Placental epithelial cell (primary cell): ENCODE measurements around the gene DNAH2. TPM values are rescaled to one million over a fixed set of nuclear protein-coding genes. Genes with fewer than 3 reads are reported as not detected.

ENCODE experiments used
- total RNA-seq: library from RNA; depleted of rRNA; stranded (reverse); fragments of >200 nt; gene quantifications from 2 replicates; pipeline ENCODE4 v1.2.3, GENCODE V29; 2012

DNAH2 gene
- total RNA-seq: under 0.01 TPM in 1 of 2 replicates, not detected in the other

GRCh38 chr17:7716901-7717755 lies at the start of gene DNAH2:
DNAH2 (plus strand) TSS chr17:7717744; CDS start chr17:7719735, 1,991 bp downstream.

GRCh38 chr17:7687072-7687907 lies 30.3 kb upstream of the DNAH2 start, which contains the start of gene TP53:
TP53 (minus strand) TSS chr17:7687490; CDS start chr17:7676594, 10,896 bp downstream.

GRCh38 chr17:7687908-7688807 lies 29.4 kb upstream of the DNAH2 start, which contains the start of gene WRAP53:
WRAP53 (plus strand) TSS chr17:7688477; CDS start chr17:7688649, 172 bp downstream.

GRCh38 chr17:7704601-7705268 lies 12.8 kb upstream of the DNAH2 start, which contains the start of gene EFNB3:
EFNB3 (plus strand) TSS chr17:7705202; CDS start chr17:7705599, 397 bp downstream.

GRCh38 chr17:7833795-7834541 lies 116.4 kb downstream of the DNAH2 start, which contains the start of gene KDM6B:
KDM6B (plus strand) TSS chr17:7834217; CDS start chr17:7845555, 11,338 bp downstream.

GRCh38 chr17:7854851-7855659 lies 137.5 kb downstream of the DNAH2 start, which contains the start of gene TMEM88:
TMEM88 (plus strand) TSS chr17:7855066; CDS start chr17:7855075, 9 bp downstream.

GRCh38 chr17:7856811-7857712 lies 139.5 kb downstream of the DNAH2 start, which contains the start of gene NAA38:
NAA38 (minus strand) TSS chr17:7857559; CDS start chr17:7857463, 96 bp downstream.

GRCh38 chr17:7857713-7858521 lies 140.4 kb downstream of the DNAH2 start, which contains the start of gene CYB5D1:
CYB5D1 (plus strand) TSS chr17:7858003; CDS start chr17:7858135, 132 bp downstream.

Other genes with a start within 250 kb of the DNAH2 start
- gene ZBTB4, start 238.1 kb upstream of the DNAH2 start, total RNA-seq: 33.9 and 36.1 TPM in 2 replicates
- gene SLC35G6, start 236.3 kb upstream of the DNAH2 start, total RNA-seq: not detected in 2 replicates
- 106 and 112 TPM in 2 replicates for gene POLR2A, start 233.4 kb upstream of the DNAH2 start, total RNA-seq
- gene TNFSF12, start 168.7 kb upstream of the DNAH2 start, total RNA-seq: 3.4 and 3.5 TPM in 2 replicates
- 1.4 and 1.6 TPM in 2 replicates for gene TNFSF13, start 159.0 kb upstream of the DNAH2 start, total RNA-seq
- 40.0 and 67.6 TPM in 2 replicates for gene SENP3, start 155.8 kb upstream of the DNAH2 start, total RNA-seq
- 2.4 and 3.3 TPM in 2 replicates for gene CD68, start 138.1 kb upstream of the DNAH2 start, total RNA-seq
- 58.5 and 227 TPM in 2 replicates for gene MPDU1, start 133.9 kb upstream of the DNAH2 start, total RNA-seq
- 9.0 and 14.5 TPM in 2 replicates for gene SOX15, start 127.7 kb upstream of the DNAH2 start, total RNA-seq
- gene FXR2, start 102.8 kb upstream of the DNAH2 start, total RNA-seq: 36.1 TPM in 2 replicates
- gene SAT2, start 89.9 kb upstream of the DNAH2 start, total RNA-seq: 16.7 and 38.1 TPM in 2 replicates
- 0.87 and 2.4 TPM in 2 replicates for gene SHBG, start 87.6 kb upstream of the DNAH2 start, total RNA-seq
- gene ATP1B2, start 66.8 kb upstream of the DNAH2 start, total RNA-seq: not detected in 2 replicates
- gene TP53, start 30.3 kb upstream of the DNAH2 start, total RNA-seq: 38.9 and 58.5 TPM in 2 replicates
- 4.7 and 7.0 TPM in 2 replicates for gene WRAP53, start 29.3 kb upstream of the DNAH2 start, total RNA-seq
- gene EFNB3, start 12.5 kb upstream of the DNAH2 start, total RNA-seq: 2.2 and 5.9 TPM in 2 replicates
- gene KDM6B, start 116.5 kb downstream of the DNAH2 start, total RNA-seq: 4.9 and 27.9 TPM in 2 replicates
- gene TMEM88, start 137.3 kb downstream of the DNAH2 start, total RNA-seq: 2.0 and 3.3 TPM in 2 replicates
- gene NAA38, start 139.8 kb downstream of the DNAH2 start, total RNA-seq: 65.6 and 78.9 TPM in 2 replicates
- 9.8 and 10.1 TPM in 2 replicates for gene CYB5D1, start 140.3 kb downstream of the DNAH2 start, total RNA-seq
- 119 and 236 TPM in 2 replicates for gene CHD3, start 171.0 kb downstream of the DNAH2 start, total RNA-seq
- gene RNF227, start 198.5 kb downstream of the DNAH2 start, total RNA-seq: 3.1 and 3.3 TPM in 2 replicates
- 1.2 and 1.6 TPM in 2 replicates for gene KCNAB3, start 212.1 kb downstream of the DNAH2 start, total RNA-seq
- gene TRAPPC1, start 214.2 kb downstream of the DNAH2 start, total RNA-seq: 49.9 and 60.9 TPM in 2 replicates
- 29.8 and 39.7 TPM in 2 replicates for gene CNTROB, start 214.5 kb downstream of the DNAH2 start, total RNA-seq